SK-N-SH (cell line): ENCODE data around the gene GPRC5C.

Experiments
- EP300 ChIP-seq, 2 experiments: IDR thresholded peaks; 2 replicates each; pipeline versions ENCODE4 v1.4.0 to v1.6.1; 2012; ENCODE audit warnings: borderline replicate concordance in 1 of 2, low read depth in 1 of 2, low read length in 1 of 2
- EZH2phosphoT487 ChIP-seq: fragments of 200-600 bp; sonication (generic); IDR thresholded peaks from 2 replicates; pipeline ENCODE4 v1.6.1; 2017; ENCODE audit warnings: low read depth, mixed run types, mild to moderate bottlenecking, antibody characterized with exemption, moderate library complexity, borderline replicate concordance
- TF ChIP-seq, protein P1 (sequence below): fragments of 200-600 bp; sonication (generic); IDR thresholded peaks from 2 replicates; pipeline ENCODE4 v1.6.1; 2017; ENCODE audit warnings: antibody characterized with exemption, mild to moderate bottlenecking, moderate library complexity

DNA sequence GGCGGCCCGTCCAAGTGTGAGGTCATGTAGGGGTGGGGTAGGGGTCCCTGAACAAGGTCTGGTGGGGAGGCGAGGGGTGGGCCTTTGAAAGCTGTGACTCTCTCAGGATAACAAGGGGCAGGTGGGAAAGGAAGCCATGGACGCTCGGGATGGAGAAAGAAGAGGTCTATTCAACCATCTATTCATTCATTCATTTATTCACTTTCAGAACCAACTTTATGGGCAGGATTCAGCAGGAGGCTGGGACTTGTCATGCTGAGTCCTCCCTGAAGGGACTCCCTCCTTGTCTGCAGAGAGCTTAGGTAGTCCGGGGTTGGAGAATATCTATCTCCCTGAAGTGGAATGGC, 25.9 kb downstream of the GPRC5C start:
- TF ChIP-seq EZH2phosphoT487 (no peak), EP300 (IDR thresholded peaks at IDR 0.05; ENCODE audit: borderline replicate concordance in 1 of 2, low read depth in 1 of 2, low read length in 1 of 2) (no peak)
- TF ChIP-seq, protein P1, sequence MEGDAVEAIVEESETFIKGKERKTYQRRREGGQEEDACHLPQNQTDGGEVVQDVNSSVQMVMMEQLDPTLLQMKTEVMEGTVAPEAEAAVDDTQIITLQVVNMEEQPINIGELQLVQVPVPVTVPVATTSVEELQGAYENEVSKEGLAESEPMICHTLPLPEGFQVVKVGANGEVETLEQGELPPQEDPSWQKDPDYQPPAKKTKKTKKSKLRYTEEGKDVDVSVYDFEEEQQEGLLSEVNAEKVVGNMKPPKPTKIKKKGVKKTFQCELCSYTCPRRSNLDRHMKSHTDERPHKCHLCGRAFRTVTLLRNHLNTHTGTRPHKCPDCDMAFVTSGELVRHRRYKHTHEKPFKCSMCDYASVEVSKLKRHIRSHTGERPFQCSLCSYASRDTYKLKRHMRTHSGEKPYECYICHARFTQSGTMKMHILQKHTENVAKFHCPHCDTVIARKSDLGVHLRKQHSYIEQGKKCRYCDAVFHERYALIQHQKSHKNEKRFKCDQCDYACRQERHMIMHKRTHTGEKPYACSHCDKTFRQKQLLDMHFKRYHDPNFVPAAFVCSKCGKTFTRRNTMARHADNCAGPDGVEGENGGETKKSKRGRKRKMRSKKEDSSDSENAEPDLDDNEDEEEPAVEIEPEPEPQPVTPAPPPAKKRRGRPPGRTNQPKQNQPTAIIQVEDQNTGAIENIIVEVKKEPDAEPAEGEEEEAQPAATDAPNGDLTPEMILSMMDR: no peak
